Stimulated activated CD4-positive, alpha-beta T cell treated with anti-CD3 and anti-CD28 coated beads, TNF-alpha, amount 100 ng/mL, for 24 hours (primary cell): ENCODE results near the gene CENPL.

ENCODE experiments used
- DNase-seq, 3 experiments: peaks; one replicate each; pipeline ENCODE4 v3.0.0-alpha.2; 2020; ENCODE audit warnings: low read depth in 3 of 3

CENPL gene

GRCh38 chr1:173758110-173758509, 66.6 kb downstream of the CENPL start:
- DNase-seq = no peak

GRCh38 chr1:173757666-173758065, 67.0 kb downstream of the CENPL start:
- DNase-seq = no peak

- no peak for DNase-seq
These were observed 70.9 kb downstream of the CENPL start for GRCh38 chr1:173753830-173754229.
